ENCODE results near the gene ZNF785. TPM values are rescaled to one million over a fixed set of nuclear protein-coding genes. Genes with fewer than 3 reads are reported as not detected.

The ZNF785 gene
- total and polyA plus RNA-seq, 2 of the 13 experiments (the other 11 are each of a cell fraction or from before 2014, with no cell fraction given): 0.01 TPM; not detected in 1

- TF ChIP-seq ZEB1 (IDR thresholded peaks at IDR 0.05; ENCODE audit: insufficient replicate concordance, low read depth): peak; percentile 64
- TF ChIP-seq ZNF558 (CRISPR knock-in tag; IDR thresholded peaks at IDR 0.05; ENCODE audit: borderline replicate concordance): peak; percentile 62; the same call in 1 of the 2 replicates
- no peak; the same call in 1 of the 2 replicates for TF ChIP-seq NCOR1 (IDR thresholded peaks at IDR 0.05; ENCODE audit: borderline replicate concordance, low read length)
- TF ChIP-seq TOPORS (CRISPR knock-in tag; IDR thresholded peaks at IDR 0.05): peak; percentile 77
- TF ChIP-seq IRF1 (CRISPR knock-in tag; IDR thresholded peaks at IDR 0.05; ENCODE audit: low read depth): peak; percentile 20; the same call in 1 of the 2 replicates
- TF ChIP-seq TBP (CRISPR knock-in tag; IDR thresholded peaks at IDR 0.05): 0 out of 2 replicates have a peak, but pooled peaks have one; percentile 45
- TF ChIP-seq ZBTB21 (CRISPR knock-in tag; IDR thresholded peaks at IDR 0.05): peak; percentile 45
- TF ChIP-seq MEIS1 (CRISPR knock-in tag; IDR thresholded peaks at IDR 0.05; ENCODE audit: borderline replicate concordance): peak; percentile 13; the same call in 1 of the 2 replicates
- no peak for TF ChIP-seq HHEX (CRISPR knock-in tag; IDR thresholded peaks at IDR 0.05)
- TF ChIP-seq U2AF2 (IDR thresholded peaks at IDR 0.05; ENCODE audit: low read depth, low read length): no peak
- no peak for TF ChIP-seq CEBPB (IDR thresholded peaks at IDR 0.05; ENCODE audit: borderline replicate concordance, low read depth, low read length)
- TF ChIP-seq PRMT3 (CRISPR knock-in tag; IDR thresholded peaks at IDR 0.05; ENCODE audit: borderline replicate concordance, low read depth): no peak; the same call in 1 of the 2 replicates
- peak; percentile 89 for TF ChIP-seq SIN3B (IDR thresholded peaks at IDR 0.05; ENCODE audit: low read length)
- TF ChIP-seq FOSL2 (CRISPR knock-in tag; IDR thresholded peaks at IDR 0.05): peak; percentile 60
- no peak; the same call in none of the 2 replicates for TF ChIP-seq ZNF160 (CRISPR knock-in tag; IDR thresholded peaks at IDR 0.05)
- TF ChIP-seq SNAPC2 (CRISPR knock-in tag; IDR thresholded peaks at IDR 0.05): no peak; the same call in 1 of the 2 replicates
- TF ChIP-seq MYC (CRISPR knock-in tag; IDR thresholded peaks at IDR 0.05; ENCODE audit: borderline replicate concordance): peak; percentile 94
- TF ChIP-seq, protein P1, sequence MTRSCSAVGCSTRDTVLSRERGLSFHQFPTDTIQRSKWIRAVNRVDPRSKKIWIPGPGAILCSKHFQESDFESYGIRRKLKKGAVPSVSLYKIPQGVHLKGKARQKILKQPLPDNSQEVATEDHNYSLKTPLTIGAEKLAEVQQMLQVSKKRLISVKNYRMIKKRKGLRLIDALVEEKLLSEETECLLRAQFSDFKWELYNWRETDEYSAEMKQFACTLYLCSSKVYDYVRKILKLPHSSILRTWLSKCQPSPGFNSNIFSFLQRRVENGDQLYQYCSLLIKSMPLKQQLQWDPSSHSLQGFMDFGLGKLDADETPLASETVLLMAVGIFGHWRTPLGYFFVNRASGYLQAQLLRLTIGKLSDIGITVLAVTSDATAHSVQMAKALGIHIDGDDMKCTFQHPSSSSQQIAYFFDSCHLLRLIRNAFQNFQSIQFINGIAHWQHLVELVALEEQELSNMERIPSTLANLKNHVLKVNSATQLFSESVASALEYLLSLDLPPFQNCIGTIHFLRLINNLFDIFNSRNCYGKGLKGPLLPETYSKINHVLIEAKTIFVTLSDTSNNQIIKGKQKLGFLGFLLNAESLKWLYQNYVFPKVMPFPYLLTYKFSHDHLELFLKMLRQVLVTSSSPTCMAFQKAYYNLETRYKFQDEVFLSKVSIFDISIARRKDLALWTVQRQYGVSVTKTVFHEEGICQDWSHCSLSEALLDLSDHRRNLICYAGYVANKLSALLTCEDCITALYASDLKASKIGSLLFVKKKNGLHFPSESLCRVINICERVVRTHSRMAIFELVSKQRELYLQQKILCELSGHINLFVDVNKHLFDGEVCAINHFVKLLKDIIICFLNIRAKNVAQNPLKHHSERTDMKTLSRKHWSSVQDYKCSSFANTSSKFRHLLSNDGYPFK (CRISPR knock-in tag; IDR thresholded peaks at IDR 0.05; ENCODE audit: borderline replicate concordance): peak; percentile 98
- TF ChIP-seq, protein P2, sequence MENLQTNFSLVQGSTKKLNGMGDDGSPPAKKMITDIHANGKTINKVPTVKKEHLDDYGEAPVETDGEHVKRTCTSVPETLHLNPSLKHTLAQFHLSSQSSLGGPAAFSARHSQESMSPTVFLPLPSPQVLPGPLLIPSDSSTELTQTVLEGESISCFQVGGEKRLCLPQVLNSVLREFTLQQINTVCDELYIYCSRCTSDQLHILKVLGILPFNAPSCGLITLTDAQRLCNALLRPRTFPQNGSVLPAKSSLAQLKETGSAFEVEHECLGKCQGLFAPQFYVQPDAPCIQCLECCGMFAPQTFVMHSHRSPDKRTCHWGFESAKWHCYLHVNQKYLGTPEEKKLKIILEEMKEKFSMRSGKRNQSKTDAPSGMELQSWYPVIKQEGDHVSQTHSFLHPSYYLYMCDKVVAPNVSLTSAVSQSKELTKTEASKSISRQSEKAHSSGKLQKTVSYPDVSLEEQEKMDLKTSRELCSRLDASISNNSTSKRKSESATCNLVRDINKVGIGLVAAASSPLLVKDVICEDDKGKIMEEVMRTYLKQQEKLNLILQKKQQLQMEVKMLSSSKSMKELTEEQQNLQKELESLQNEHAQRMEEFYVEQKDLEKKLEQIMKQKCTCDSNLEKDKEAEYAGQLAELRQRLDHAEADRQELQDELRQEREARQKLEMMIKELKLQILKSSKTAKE (CRISPR knock-in tag; IDR thresholded peaks at IDR 0.05; ENCODE audit: borderline replicate concordance): no peak; the same call in 1 of the 2 replicates
- TF ChIP-seq, protein P3, sequence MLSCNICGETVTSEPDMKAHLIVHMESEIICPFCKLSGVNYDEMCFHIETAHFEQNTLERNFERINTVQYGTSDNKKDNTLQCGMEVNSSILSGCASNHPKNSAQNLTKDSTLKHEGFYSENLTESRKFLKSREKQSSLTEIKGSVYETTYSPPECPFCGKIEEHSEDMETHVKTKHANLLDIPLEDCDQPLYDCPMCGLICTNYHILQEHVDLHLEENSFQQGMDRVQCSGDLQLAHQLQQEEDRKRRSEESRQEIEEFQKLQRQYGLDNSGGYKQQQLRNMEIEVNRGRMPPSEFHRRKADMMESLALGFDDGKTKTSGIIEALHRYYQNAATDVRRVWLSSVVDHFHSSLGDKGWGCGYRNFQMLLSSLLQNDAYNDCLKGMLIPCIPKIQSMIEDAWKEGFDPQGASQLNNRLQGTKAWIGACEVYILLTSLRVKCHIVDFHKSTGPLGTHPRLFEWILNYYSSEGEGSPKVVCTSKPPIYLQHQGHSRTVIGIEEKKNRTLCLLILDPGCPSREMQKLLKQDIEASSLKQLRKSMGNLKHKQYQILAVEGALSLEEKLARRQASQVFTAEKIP (CRISPR knock-in tag; IDR thresholded peaks at IDR 0.05; ENCODE audit: borderline replicate concordance): no peak
- TF ChIP-seq NR2F2 (IDR thresholded peaks at IDR 0.05; ENCODE audit: borderline replicate concordance, low read depth): peak; percentile 53; the same call in 1 of the 2 replicates
Measured at GRCh38 chr16:30609926-30610839, 24.7 kb upstream of the ZNF785 start, which contains the start of gene ZNF689 (continued).
